Measurements from ENCODE around the gene PLEKHM3. TPM values are rescaled to one million over a fixed set of nuclear protein-coding genes. Genes with fewer than 3 reads are reported as not detected.
A peak's percentile ranks its signal among the peaks of the same experiment; 100 is the strongest.

PLEKHM3 gene
- total and polyA plus RNA-seq, 2 of the 13 experiments (the other 11 are each of a cell fraction or from before 2014, with no cell fraction given) = 4.5 to 4.7 TPM

- peak; percentile 99 for TF ChIP-seq ZNF280D (CRISPR knock-in tag; IDR thresholded peaks at IDR 0.05)
- peak; percentile 89 for TF ChIP-seq KDM4B (CRISPR knock-in tag; IDR thresholded peaks at IDR 0.05)
- peak; percentile 71; the same call in 1 of the 2 replicates for TF ChIP-seq ZFP36L1 (CRISPR knock-in tag; IDR thresholded peaks at IDR 0.05)
- peak; percentile 99 for TF ChIP-seq ZNF124 (CRISPR knock-in tag; IDR thresholded peaks at IDR 0.05)
- peak; percentile 99 for TF ChIP-seq MEIS1 (CRISPR knock-in tag; IDR thresholded peaks at IDR 0.05; ENCODE audit: borderline replicate concordance)
- TF ChIP-seq ZNF879 (CRISPR knock-in tag; IDR thresholded peaks at IDR 0.05) = peak; percentile 74; the same call in 1 of the 2 replicates
- no peak for TF ChIP-seq ZNF75D (CRISPR knock-in tag; IDR thresholded peaks at IDR 0.05; ENCODE audit: borderline replicate concordance)
- peak; percentile 100 for TF ChIP-seq XRCC5 (optimal IDR thresholded peaks at IDR 0.05; ENCODE audit: low read length)
- no peak for TF ChIP-seq ZFAT (CRISPR knock-in tag; conservative IDR thresholded peaks at IDR 0.05)
- peak; percentile 95 for TF ChIP-seq GATAD2A (CRISPR knock-in tag; IDR thresholded peaks at IDR 0.05)
- peak; percentile 86; the same call in 1 of the 2 replicates for TF ChIP-seq IRF9 (CRISPR knock-in tag; IDR thresholded peaks at IDR 0.05; ENCODE audit: borderline replicate concordance)
- TF ChIP-seq ZFP82 (CRISPR knock-in tag; IDR thresholded peaks at IDR 0.05; ENCODE audit: borderline replicate concordance) = peak; percentile 98
- TF ChIP-seq NBN (conservative IDR thresholded peaks at IDR 0.05) = no peak
- TF ChIP-seq ZZZ3 (CRISPR knock-in tag; IDR thresholded peaks at IDR 0.05; ENCODE audit: borderline replicate concordance) = peak; percentile 97
- peak; percentile 68 for TF ChIP-seq SOX13 (IDR thresholded peaks at IDR 0.05)
- TF ChIP-seq SOX13 (CRISPR knock-in tag; conservative IDR thresholded peaks at IDR 0.05 in 1 of 2, IDR thresholded peaks at IDR 0.05 in 1 of 2) = peak; percentile 43 to 88; a peak in 3 of 4 replicates
- TF ChIP-seq PLRG1 (conservative IDR thresholded peaks at IDR 0.05) = no peak
- 0 out of 2 replicates have a peak, but pooled peaks have one; percentile 80 for TF ChIP-seq ZSCAN9 (CRISPR knock-in tag; IDR thresholded peaks at IDR 0.05; ENCODE audit: borderline replicate concordance)
- TF ChIP-seq ZNF740 (CRISPR knock-in tag; IDR thresholded peaks at IDR 0.05) = no peak; the same call in 1 of the 2 replicates
- peak; percentile 100 for TF ChIP-seq BRD4 (CRISPR knock-in tag; IDR thresholded peaks at IDR 0.05)
- peak; percentile 99 for TF ChIP-seq KAT8 (CRISPR knock-in tag; IDR thresholded peaks at IDR 0.05)
- peak; percentile 79; the same call in 1 of the 2 replicates for TF ChIP-seq ZNF3 (CRISPR knock-in tag; IDR thresholded peaks at IDR 0.05)
- TF ChIP-seq HOXA3 (CRISPR knock-in tag; IDR thresholded peaks at IDR 0.05) = peak; percentile 97
- peak; percentile 59; the same call in 1 of the 2 replicates for TF ChIP-seq ZNF468 (CRISPR knock-in tag; IDR thresholded peaks at IDR 0.05)
- peak; percentile 92 for TF ChIP-seq PCBP1 (IDR thresholded peaks at IDR 0.05; ENCODE audit: borderline replicate concordance, low read depth, low read length)
- peak; percentile 100 for TF ChIP-seq FOXK1 (CRISPR knock-in tag; IDR thresholded peaks at IDR 0.05; ENCODE audit: borderline replicate concordance, low read depth)
- TF ChIP-seq ZNF20 (CRISPR knock-in tag; IDR thresholded peaks at IDR 0.05) = peak; percentile 89
Observed at GRCh38 chr2:208025037-208025813, at the start of gene PLEKHM3 (continued).

Data from HepG2 (cell line).